Measurements from ENCODE around the gene EEF1E1.

- no peak for TF ChIP-seq POLR2AphosphoS5 (IDR thresholded peaks at IDR 0.05; ENCODE audit: borderline replicate concordance, low read depth, low read length)
- TF ChIP-seq EZH2 (IDR thresholded peaks at IDR 0.05): no peak
Observed at GRCh38 chr6:8057793-8058192, 44.6 kb downstream of the EEF1E1 start.
